Liver (tissue), 9 donors: ENCODE results near the gene ANKRD2. TPM values are rescaled to one million over a fixed set of nuclear protein-coding genes. Genes with fewer than 3 reads are reported as not detected.

ENCODE experiments used
- DNase-seq: peaks from one replicate; pipeline ENCODE4 v3.0.0-alpha.2; 2017; ENCODE audit warnings: low spot score
- H3K27ac ChIP-seq, 2 donors: one replicate each; pipeline ENCODE4 v1.7.0; 2013; ENCODE audit warnings: inconsistent platforms in 2 of 2, low read length in 2 of 2, control low read depth in 1 of 2, low read depth in 1 of 2, mild to moderate bottlenecking in 1 of 2
- H3K27me3 ChIP-seq, 4 donors: one replicate each; pipeline versions ENCODE4 v1.6.1 to v1.7.0; 2013; ENCODE audit warnings: low read length in 3 of 4, inconsistent platforms in 1 of 4, mild to moderate bottlenecking in 1 of 4, moderate library complexity in 1 of 4; ENCODE audit not compliant: control insufficient read depth in 4 of 4, insufficient read depth in 4 of 4
- H3K36me3 ChIP-seq, 4 donors: one replicate each; pipeline versions ENCODE4 v1.6.1 to v1.7.0; 2013; ENCODE audit warnings: low read length in 3 of 4, mild to moderate bottlenecking in 3 of 4, low read depth in 1 of 4, moderate library complexity in 1 of 4; ENCODE audit not compliant: control insufficient read depth in 4 of 4, insufficient read depth in 3 of 4
- H3K4me1 ChIP-seq, 4 donors: one replicate each; pipeline versions ENCODE4 v1.6.1 to v1.7.0; 2013; ENCODE audit warnings: low read length in 3 of 4, mild to moderate bottlenecking in 3 of 4, moderate library complexity in 1 of 4; ENCODE audit not compliant: control insufficient read depth in 4 of 4, insufficient read depth in 4 of 4
- H3K4me3 ChIP-seq, 3 donors: one replicate each; pipeline versions ENCODE4 v1.6.1 to v1.7.0; 2013; ENCODE audit warnings: low read length in 3 of 3, control low read depth in 1 of 3, low read depth in 1 of 3, mild to moderate bottlenecking in 1 of 3
- H3K9ac ChIP-seq, 2 donors: one replicate each; pipeline ENCODE4 v1.7.0; 2013; ENCODE audit warnings: low read length in 2 of 2, mild to moderate bottlenecking in 2 of 2, moderate library complexity in 2 of 2, control low read depth in 1 of 2, low read depth in 1 of 2
- H3K9me3 ChIP-seq, 4 donors: one replicate each; pipeline versions ENCODE4 v1.6.1 to v1.7.0; 2013; ENCODE audit warnings: low read length in 3 of 4; ENCODE audit not compliant: control insufficient read depth in 4 of 4
- EGR1 ChIP-seq, 2 donors: IDR thresholded peaks; 2 replicates each; pipeline ENCODE4 v1.6.1; 2016 to 2018; ENCODE audit warnings: antibody characterized with exemption in 2 of 2, low read depth in 2 of 2
- GABPA ChIP-seq, 2 donors: IDR thresholded peaks in 1 of 2; conservative IDR thresholded peaks in 1 of 2; 2 replicates each; pipeline ENCODE4 v1.6.1; 2016; ENCODE audit warnings: antibody characterized with exemption in 2 of 2, mild to moderate bottlenecking in 1 of 2, moderate library complexity in 1 of 2
- HNF4G ChIP-seq: IDR thresholded peaks from 2 replicates; pipeline ENCODE4 v1.6.1; 2016; ENCODE audit warnings: antibody characterized with exemption
- JUND ChIP-seq, 2 donors: IDR thresholded peaks; 2 replicates each; pipeline ENCODE4 v1.6.1; 2016; ENCODE audit warnings: antibody characterized with exemption in 2 of 2
- NR2F2 ChIP-seq: IDR thresholded peaks from 2 replicates; pipeline ENCODE4 v1.6.1; 2016; ENCODE audit warnings: antibody characterized with exemption
- RAD21 ChIP-seq, 2 donors: IDR thresholded peaks; 2 replicates each; pipeline ENCODE4 v1.6.1; 2016; ENCODE audit warnings: antibody characterized with exemption in 2 of 2, mild to moderate bottlenecking in 2 of 2
- REST ChIP-seq: IDR thresholded peaks from 2 replicates; pipeline ENCODE4 v1.6.1; 2016; ENCODE audit warnings: antibody characterized with exemption, mild to moderate bottlenecking
- RXRA ChIP-seq, 2 donors: IDR thresholded peaks; 2 replicates each; pipeline ENCODE4 v1.6.1; 2017 to 2018; ENCODE audit warnings: antibody characterized with exemption in 2 of 2, mild to moderate bottlenecking in 1 of 2
- YY1 ChIP-seq: IDR thresholded peaks from 2 replicates; pipeline ENCODE4 v1.6.1; 2016; ENCODE audit warnings: antibody characterized with exemption, mild to moderate bottlenecking
- WGBS: extraction: QIAGEN DNeasy Blood & Tissue Kit; methylation state at CpG from one replicate; pipeline ENCODE4 v1.1.7; 2013; 5-methylcytosine and 5-hydroxymethylcytosine counted together
- polyA plus RNA-seq, 2 donors: library from polyadenylated mRNA; stranded (reverse) in 1 of 2; unstranded in 1 of 2; fragments of 200-250 nt in 1 of 2; fragments of >200 nt in 1 of 2; fragmentation: Nextera tagmentation in 1 of 2; extraction: Ambion mirVana in 1 of 2; gene quantifications; one replicate each; pipeline versions ENCODE4 v1.2.1 to v1.2.3, GENCODE V29; 2013 to 2015
- total RNA-seq, 2 donors: library from RNA; depleted of rRNA; stranded (reverse); fragments of >200 nt; gene quantifications; one replicate each; pipeline ENCODE4 v1.2.3, GENCODE V29; 2014
- TF ChIP-seq, protein P1 (sequence below): fragments of 150-350 bp; IDR thresholded peaks from 2 replicates; pipeline ENCODE4 v1.5.1; 2017; ENCODE audit warnings: improper control_type of control experiment, low read depth, low read length; ENCODE audit not compliant: missing input control
- TF ChIP-seq, protein P2 (sequence below): IDR thresholded peaks from 2 replicates; pipeline ENCODE4 v1.6.1; 2016; ENCODE audit warnings: antibody characterized with exemption
- donor health status: healthy.
- donor health status: healthy.
- donor health status: healthy.
- donor health status: healthy.
- donor health status: healthy.

Gene ANKRD2
- total and polyA plus RNA-seq, 4 donors: not detected

GRCh38 chr10:97546456-97547270 lies 25.9 kb upstream of the ANKRD2 start:
- Histone ChIP-seq H3K27me3 (no peaks in the 10 kb centered on the region), H3K27ac (no peak overlapping the region), H3K4me3 (no peak overlapping the region), H3K4me1 (peaks cover 0 to 2% (median 0%) of the 10 kb centered on the region in 4 donors), H3K9ac (no peak overlapping the region), H3K9me3 (no peaks in the 10 kb centered on the region), H3K36me3 (peaks cover 0 to 2% (median 0%) of the 10 kb centered on the region in 4 donors)
- TF ChIP-seq NR2F2: no peak
- TF ChIP-seq EGR1 (IDR thresholded peaks at IDR 0.05; ENCODE audit: low read depth in 2 of 2): no peak
- no peak for TF ChIP-seq HNF4G
- no peak for TF ChIP-seq RXRA (IDR thresholded peaks at IDR 0.05)
- TF ChIP-seq, protein P1, sequence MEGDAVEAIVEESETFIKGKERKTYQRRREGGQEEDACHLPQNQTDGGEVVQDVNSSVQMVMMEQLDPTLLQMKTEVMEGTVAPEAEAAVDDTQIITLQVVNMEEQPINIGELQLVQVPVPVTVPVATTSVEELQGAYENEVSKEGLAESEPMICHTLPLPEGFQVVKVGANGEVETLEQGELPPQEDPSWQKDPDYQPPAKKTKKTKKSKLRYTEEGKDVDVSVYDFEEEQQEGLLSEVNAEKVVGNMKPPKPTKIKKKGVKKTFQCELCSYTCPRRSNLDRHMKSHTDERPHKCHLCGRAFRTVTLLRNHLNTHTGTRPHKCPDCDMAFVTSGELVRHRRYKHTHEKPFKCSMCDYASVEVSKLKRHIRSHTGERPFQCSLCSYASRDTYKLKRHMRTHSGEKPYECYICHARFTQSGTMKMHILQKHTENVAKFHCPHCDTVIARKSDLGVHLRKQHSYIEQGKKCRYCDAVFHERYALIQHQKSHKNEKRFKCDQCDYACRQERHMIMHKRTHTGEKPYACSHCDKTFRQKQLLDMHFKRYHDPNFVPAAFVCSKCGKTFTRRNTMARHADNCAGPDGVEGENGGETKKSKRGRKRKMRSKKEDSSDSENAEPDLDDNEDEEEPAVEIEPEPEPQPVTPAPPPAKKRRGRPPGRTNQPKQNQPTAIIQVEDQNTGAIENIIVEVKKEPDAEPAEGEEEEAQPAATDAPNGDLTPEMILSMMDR: no peak
- TF ChIP-seq YY1: no peak
- TF ChIP-seq, protein P2, sequence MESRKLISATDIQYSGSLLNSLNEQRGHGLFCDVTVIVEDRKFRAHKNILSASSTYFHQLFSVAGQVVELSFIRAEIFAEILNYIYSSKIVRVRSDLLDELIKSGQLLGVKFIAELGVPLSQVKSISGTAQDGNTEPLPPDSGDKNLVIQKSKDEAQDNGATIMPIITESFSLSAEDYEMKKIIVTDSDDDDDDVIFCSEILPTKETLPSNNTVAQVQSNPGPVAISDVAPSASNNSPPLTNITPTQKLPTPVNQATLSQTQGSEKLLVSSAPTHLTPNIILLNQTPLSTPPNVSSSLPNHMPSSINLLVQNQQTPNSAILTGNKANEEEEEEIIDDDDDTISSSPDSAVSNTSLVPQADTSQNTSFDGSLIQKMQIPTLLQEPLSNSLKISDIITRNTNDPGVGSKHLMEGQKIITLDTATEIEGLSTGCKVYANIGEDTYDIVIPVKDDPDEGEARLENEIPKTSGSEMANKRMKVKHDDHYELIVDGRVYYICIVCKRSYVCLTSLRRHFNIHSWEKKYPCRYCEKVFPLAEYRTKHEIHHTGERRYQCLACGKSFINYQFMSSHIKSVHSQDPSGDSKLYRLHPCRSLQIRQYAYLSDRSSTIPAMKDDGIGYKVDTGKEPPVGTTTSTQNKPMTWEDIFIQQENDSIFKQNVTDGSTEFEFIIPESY: no peak
- TF ChIP-seq RAD21 (IDR thresholded peaks at IDR 0.05): no peak
- TF ChIP-seq GABPA (IDR thresholded peaks at IDR 0.05 in 1 of 2, conservative IDR thresholded peaks at IDR 0.05 in 1 of 2): no peak
- TF ChIP-seq JUND (IDR thresholded peaks at IDR 0.05): no peak
- DNase-seq: no peak
- 88% methylated on average over 18 of the region's 18 CpGs for WGBS

DNA sequence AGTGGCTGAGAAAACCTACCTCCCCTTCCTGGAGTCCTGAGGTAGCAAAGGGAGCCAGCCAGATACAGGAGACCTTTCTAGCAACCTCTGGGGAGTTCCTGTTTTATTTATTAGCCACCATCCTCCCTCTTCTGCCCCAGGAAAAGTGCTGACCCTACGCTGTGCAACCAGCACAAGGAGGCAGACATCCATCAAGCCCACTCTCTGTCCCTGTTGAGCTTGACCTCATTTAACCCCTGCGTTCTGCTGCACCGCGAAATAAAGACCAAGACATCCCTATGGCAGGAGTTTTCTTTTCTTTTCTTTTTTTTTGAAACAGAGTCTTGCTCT lies 25.3 kb upstream of the ANKRD2 start:
- H3K9me3 ChIP-seq: no peaks in the 10 kb centered on the region
- H3K27ac ChIP-seq: no peak overlapping the region
- TF ChIP-seq NR2F2 (no peak), REST (no peak), RXRA (IDR thresholded peaks at IDR 0.05) (no peak), YY1 (no peak)
- WGBS: 82% methylated on average over 4 of the region's 4 CpGs
- H3K36me3 ChIP-seq: peaks cover 0 to 2% (median 0%) of the 10 kb centered on the region in 4 donors
- H3K27me3 ChIP-seq: no peaks in the 10 kb centered on the region
- H3K4me1 ChIP-seq: peaks cover 0 to 2% (median 0%) of the 10 kb centered on the region in 4 donors
- no peak overlapping the region for H3K4me3 ChIP-seq
- no peak for DNase-seq
- H3K9ac ChIP-seq: no peak overlapping the region
